Omental fat pad (tissue), 4 donors: ENCODE measurements around the gene CTIF. TPM values are rescaled to one million over a fixed set of nuclear protein-coding genes. Genes with fewer than 3 reads are reported as not detected.

Experiments
- ATAC-seq: fragments of 150-250 bp; one replicate; pipeline ENCODE4 v1.9.1; 2016; ENCODE audit warnings: mild to moderate bottlenecking, moderate library complexity; ENCODE audit not compliant: low FRiP score
- DNase-seq: peaks from one replicate; pipeline ENCODE4 v3.0.0-alpha.2; 2019; ENCODE audit warnings: low spot score
- CTCF ChIP-seq, 3 donors: fragments of 450-650 bp; IDR thresholded peaks; one replicate each; pipeline ENCODE4 v1.5.1; 2016 to 2017; ENCODE audit warnings: antibody characterized with exemption in 3 of 3, mild to moderate bottlenecking in 3 of 3, moderate library complexity in 2 of 3
- total RNA-seq, 4 donors: library from RNA; depleted of rRNA; stranded (reverse); fragments of >200 nt; gene quantifications; one replicate each; pipeline ENCODE4 v1.1.0, GENCODE V29; 2016

The CTIF gene
- total RNA-seq, 4 donors from 2014 or later = 57.5 to 94.0 (median 72.4) TPM

DNA sequence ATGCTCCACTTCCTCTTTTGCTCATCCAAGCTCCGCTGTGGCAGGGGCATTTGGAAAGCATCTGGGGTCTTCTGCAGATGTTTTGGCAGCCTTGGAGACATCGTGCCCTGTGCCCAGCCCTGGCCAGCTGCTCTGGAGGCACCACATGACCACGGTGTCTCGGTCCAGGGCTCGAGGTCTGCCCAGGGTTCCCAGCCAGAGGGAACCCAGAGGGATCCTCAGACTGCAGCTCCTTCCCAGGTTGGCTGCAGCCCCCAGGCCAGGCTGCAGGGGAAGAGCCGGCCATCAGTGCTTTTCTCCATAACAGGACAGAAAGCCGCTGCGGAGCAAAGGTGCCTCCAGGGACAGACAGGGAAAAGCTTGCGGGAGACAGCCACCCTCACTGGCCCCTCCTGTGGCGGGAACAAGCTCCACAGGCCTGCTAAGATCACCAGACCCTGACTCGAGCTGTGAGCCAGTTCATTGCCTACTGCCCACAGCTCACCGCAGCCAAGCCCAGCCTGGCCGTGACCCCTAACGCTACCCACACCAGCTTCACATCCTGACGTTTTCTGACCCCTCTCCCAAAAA lies 337.2 kb downstream of the CTIF start:
- no peak for TF ChIP-seq CTCF (IDR thresholded peaks at IDR 0.05)
- DNase-seq = no peak
- no peak for ATAC-seq

DNA sequence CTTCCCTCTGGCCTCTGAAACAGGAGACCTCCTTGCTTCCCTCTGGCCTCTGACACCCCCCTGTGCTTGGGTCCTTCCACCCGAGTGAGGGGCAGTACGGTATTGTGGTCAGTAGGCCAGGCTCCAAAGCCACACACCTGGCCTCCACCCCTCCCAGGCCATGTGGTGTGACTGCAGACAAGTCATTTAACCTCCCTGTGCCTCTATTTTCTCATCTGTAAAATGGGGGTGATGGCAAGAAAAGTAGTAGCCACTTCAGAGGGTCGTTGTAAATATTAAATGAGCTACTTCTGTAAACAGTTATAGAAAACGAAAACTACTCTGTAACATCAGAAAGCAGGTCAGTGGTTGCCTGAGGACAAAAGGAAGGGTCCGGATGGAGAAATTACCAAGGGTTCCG lies 337.8 kb downstream of the CTIF start:
- ATAC-seq (no peak), DNase-seq (no peak)
- TF ChIP-seq CTCF (IDR thresholded peaks at IDR 0.05) = no peak

- no peak for TF ChIP-seq CTCF (IDR thresholded peaks at IDR 0.05)
- DNase-seq = no peak
- no peak for ATAC-seq
These were observed 339.1 kb downstream of the CTIF start for GRCh38 chr18:48877941-48878340.

DNA sequence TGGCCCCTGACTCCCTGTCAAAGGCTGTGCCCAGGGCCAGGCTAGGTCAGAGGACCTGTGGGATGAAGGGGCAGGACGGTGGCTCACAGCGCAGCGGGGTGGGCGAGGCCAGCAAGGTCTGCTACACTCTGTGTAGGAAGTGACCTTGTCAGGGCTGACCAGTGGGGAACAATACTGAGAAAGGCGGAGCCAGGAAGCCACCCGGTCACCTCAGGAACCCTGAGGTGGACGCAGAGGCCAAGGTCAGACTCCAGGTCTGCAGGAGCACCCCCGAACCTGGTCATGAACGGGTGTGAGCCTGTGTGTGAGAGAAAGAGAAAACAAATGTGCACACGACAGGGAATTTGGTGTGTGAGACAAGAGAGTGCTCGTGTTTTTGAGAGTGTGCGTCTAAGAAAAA lies 339.6 kb downstream of the CTIF start:
- TF ChIP-seq CTCF (IDR thresholded peaks at IDR 0.05) = no peak
- ATAC-seq = no peak
- DNase-seq = no peak

DNA sequence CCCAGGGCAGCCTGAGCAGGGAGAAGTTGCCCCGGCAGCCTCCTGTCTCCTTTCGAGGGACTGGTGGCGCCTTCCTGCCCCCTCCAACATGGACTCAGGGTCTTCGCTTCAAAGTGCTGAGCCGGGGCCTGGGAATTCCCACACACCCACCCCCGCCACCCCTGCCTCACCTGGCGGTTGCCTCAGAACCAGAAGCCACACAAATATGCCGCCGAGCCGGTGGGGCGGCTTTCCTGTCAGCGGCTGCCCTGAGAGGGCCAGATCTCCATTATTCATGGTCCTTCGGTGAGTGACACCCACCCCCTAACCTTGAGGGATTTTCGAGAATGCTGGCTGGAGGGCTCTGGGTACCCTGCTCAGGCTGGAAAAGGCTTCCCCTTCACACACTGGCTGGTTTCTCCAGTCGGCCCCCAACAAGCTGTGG lies 340.2 kb downstream of the CTIF start:
- TF ChIP-seq CTCF (IDR thresholded peaks at IDR 0.05) = no peak
- DNase-seq (no peak), ATAC-seq (no peak)

- no peak for TF ChIP-seq CTCF (IDR thresholded peaks at IDR 0.05)
- ATAC-seq (no peak), DNase-seq (no peak)
These were observed 342.1 kb downstream of the CTIF start for GRCh38 chr18:48880931-48881330.

DNA sequence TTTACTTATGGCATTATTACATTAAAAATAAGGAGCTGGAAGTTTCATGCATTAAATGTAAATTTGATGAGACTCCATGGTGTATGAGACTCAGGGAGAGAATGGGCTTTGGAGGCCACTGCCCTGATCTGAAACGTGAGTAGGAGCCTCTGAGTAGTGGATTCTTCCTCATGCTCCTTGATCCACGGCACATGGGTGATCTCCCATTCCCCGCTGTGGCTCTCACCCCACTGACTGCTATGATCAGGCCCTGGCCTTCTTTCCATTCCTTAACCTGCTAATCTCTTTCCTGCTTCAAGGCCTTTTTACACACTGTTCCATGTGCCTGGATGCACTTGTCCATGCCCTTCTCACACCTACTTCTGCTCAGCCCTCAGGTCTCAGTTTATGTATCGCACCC lies 343.5 kb downstream of the CTIF start:
- no peak for TF ChIP-seq CTCF (IDR thresholded peaks at IDR 0.05)
- no peak for ATAC-seq
- DNase-seq = no peak
